HepG2 (cell line): ENCODE results near the gene CNNM3. TPM values are rescaled to one million over a fixed set of nuclear protein-coding genes. Genes with fewer than 3 reads are reported as not detected.

Experiments used
- AHR ChIP-seq: IDR thresholded peaks from 2 replicates; pipeline ENCODE4 v1.6.1; 2018; ENCODE audit warnings: missing genetic modification reagents, missing compliant biosample characterization
- CENPX ChIP-seq: sonication (generic); formaldehyde crosslinking; IDR thresholded peaks from 2 replicates; pipeline ENCODE4 v1.9.0; 2021; ENCODE audit warnings: mild to moderate bottlenecking, missing genetic modification reagents, moderate library complexity
- ELK4 ChIP-seq: sonication (generic); formaldehyde crosslinking; IDR thresholded peaks from 2 replicates; pipeline ENCODE4 v1.9.0; 2021; ENCODE audit warnings: missing genetic modification reagents, borderline replicate concordance
- HNF1B ChIP-seq: sonication (generic); formaldehyde crosslinking; IDR thresholded peaks from 2 replicates; pipeline ENCODE4 v1.5.1; 2020; ENCODE audit warnings: mild to moderate bottlenecking, moderate library complexity, missing genetic modification reagents
- HNRNPL ChIP-seq: fragments of 200-400 bp; formaldehyde crosslinking; IDR thresholded peaks from 2 replicates; pipeline ENCODE4 v1.6.1; 2017; ENCODE audit warnings: mild to moderate bottlenecking, low read depth, low read length
- NFE2L2 ChIP-seq: fragments of 150-350 bp; IDR thresholded peaks from 2 replicates; pipeline ENCODE4 v1.6.1; 2014; ENCODE audit warnings: low read length
- PCBP2 ChIP-seq: fragments of 200-400 bp; formaldehyde crosslinking; optimal IDR thresholded peaks from 2 replicates; pipeline ENCODE3; 2018; ENCODE audit warnings: low read length, low read depth; ENCODE audit not compliant: poor library complexity, severe bottlenecking
- PREB ChIP-seq: sonication (generic); formaldehyde crosslinking; IDR thresholded peaks from 2 replicates; pipeline ENCODE4 v1.4.0; 2020; ENCODE audit warnings: missing genetic modification reagents
- SAFB2 ChIP-seq: sonication (generic); formaldehyde crosslinking; IDR thresholded peaks from 2 replicates; pipeline ENCODE4 v1.5.1; 2020; ENCODE audit warnings: missing genetic modification reagents, low read depth, mild to moderate bottlenecking, borderline replicate concordance
- STAT5B ChIP-seq: sonication (generic); formaldehyde crosslinking; IDR thresholded peaks from 2 replicates; pipeline ENCODE4 v1.4.0; 2020; ENCODE audit warnings: missing genetic modification reagents
- TFDP1 ChIP-seq: IDR thresholded peaks from 2 replicates; pipeline ENCODE4 v1.6.1; 2016; ENCODE audit warnings: missing compliant biosample characterization, missing genetic modification reagents, borderline replicate concordance
- ZBTB38 ChIP-seq: sonication (generic); formaldehyde crosslinking; IDR thresholded peaks from 2 replicates; pipeline ENCODE4 v1.5.1; 2020; ENCODE audit warnings: mild to moderate bottlenecking, missing genetic modification reagents
- ZNF12 ChIP-seq: sonication (generic); formaldehyde crosslinking; IDR thresholded peaks from 2 replicates; pipeline ENCODE4 v1.5.0; 2020; ENCODE audit warnings: missing genetic modification reagents
- ZNF230 ChIP-seq: sonication (generic); formaldehyde crosslinking; IDR thresholded peaks from 2 replicates; pipeline ENCODE4 v1.4.0; 2020; ENCODE audit warnings: mild to moderate bottlenecking, missing genetic modification reagents
- ZNF280D ChIP-seq: sonication (generic); formaldehyde crosslinking; IDR thresholded peaks from 2 replicates; pipeline ENCODE4 v1.5.1; 2020; ENCODE audit warnings: mild to moderate bottlenecking, missing genetic modification reagents
- ZNF512 ChIP-seq: sonication (generic); formaldehyde crosslinking; IDR thresholded peaks from 2 replicates; pipeline ENCODE4 v1.4.0; 2020; ENCODE audit warnings: mild to moderate bottlenecking, missing genetic modification reagents
- ZNF513 ChIP-seq: sonication (generic); formaldehyde crosslinking; conservative IDR thresholded peaks from 2 replicates; pipeline ENCODE4 v1.5.0; 2020; ENCODE audit warnings: missing genetic modification reagents
- polyA plus RNA-seq, 8 experiments: library from polyadenylated mRNA; depleted of rRNA in 3 of 8; stranded (reverse) in 7 of 8; unstranded in 1 of 8; fragments of >200 nt; fragmentation: Illumina TruSeq in 4 of 8; extraction: Trizol in 4 of 8; gene quantifications; 2 replicates each; pipeline versions ENCODE4 v1.2.1 to v1.2.3, GENCODE V29; 2011 to 2016; ENCODE audit warnings: low read depth in 4 of 8, missing spikeins in 1 of 8, mixed read lengths in 1 of 8; ENCODE audit not compliant: insufficient read depth in 1 of 8
- total RNA-seq, 5 experiments: library from RNA; depleted of rRNA; stranded (reverse); fragments of >200 nt; fragmentation: Illumina TruSeq; extraction: Trizol; gene quantifications; 2 replicates each; pipeline ENCODE4 v1.2.3, GENCODE V29; 2016; ENCODE audit warnings: low read depth in 1 of 5

The CNNM3 gene
- total and polyA plus RNA-seq, 2 of the 13 experiments (the other 11 are each of a cell fraction or from before 2014, with no cell fraction given) = 21.2 to 27.9 TPM

- TF ChIP-seq ZNF512 (CRISPR knock-in tag) = no peak
- TF ChIP-seq ZNF230 (CRISPR knock-in tag) = peak; percentile 59; the same call in 1 of the 2 replicates
- peak; percentile 83 for TF ChIP-seq ZBTB38 (CRISPR knock-in tag)
- no peak; the same call in 1 of the 2 replicates for TF ChIP-seq SAFB2 (CRISPR knock-in tag)
- peak; percentile 86 for TF ChIP-seq ZNF12 (CRISPR knock-in tag)
- TF ChIP-seq TFDP1 (CRISPR knock-in tag) = peak; percentile 74; the same call in 1 of the 2 replicates
- TF ChIP-seq ZNF513 (CRISPR knock-in tag) = no peak
- no peak for TF ChIP-seq CENPX (CRISPR knock-in tag)
- TF ChIP-seq AHR (CRISPR knock-in tag) = no peak
- no peak for TF ChIP-seq PCBP2
- TF ChIP-seq HNF1B = peak; percentile 91
- peak; percentile 65; the same call in 1 of the 2 replicates for TF ChIP-seq STAT5B (CRISPR knock-in tag)
- no peak for TF ChIP-seq PREB (CRISPR knock-in tag)
- TF ChIP-seq ZNF280D (CRISPR knock-in tag) = peak; percentile 96
- TF ChIP-seq HNRNPL = peak; percentile 94
- no peak for TF ChIP-seq ELK4 (CRISPR knock-in tag)
- TF ChIP-seq NFE2L2 = no peak
Observed at GRCh38 chr2:96819128-96819875, 3.2 kb downstream of the CNNM3 start (continued).
